ENCODE measurements around the gene SLC66A2.

Gene SLC66A2

GRCh38 chr18:79937103-79937860, 14.2 kb downstream of the SLC66A2 start:
- DNase-seq (ENCODE audit: low read depth) = no peak

GRCh38 chr18:79936641-79937040, 14.8 kb downstream of the SLC66A2 start:
- no peak for DNase-seq (ENCODE audit: low read depth)

- DNase-seq (ENCODE audit: low read depth) = no peak
Measured at GRCh38 chr18:79935925-79936324, 15.5 kb downstream of the SLC66A2 start.

- no peak for DNase-seq (ENCODE audit: low read depth)
Measured at GRCh38 chr18:79935499-79935898, 16.0 kb downstream of the SLC66A2 start.

- DNase-seq (ENCODE audit: low read depth) = no peak
Measured at GRCh38 chr18:79935098-79935480, 16.4 kb downstream of the SLC66A2 start.

GRCh38 chr18:79934311-79935097, 16.9 kb downstream of the SLC66A2 start:
- no peak for DNase-seq (ENCODE audit: low read depth)

- DNase-seq (ENCODE audit: low read depth) = peak; percentile 34
Measured at GRCh38 chr18:79933765-79934164, 17.7 kb downstream of the SLC66A2 start.

GRCh38 chr18:79932907-79933306, 18.5 kb downstream of the SLC66A2 start:
- DNase-seq (ENCODE audit: low read depth) = no peak

- no peak for DNase-seq (ENCODE audit: low read depth)
Measured at GRCh38 chr18:79931475-79931874, 20.0 kb downstream of the SLC66A2 start.

- DNase-seq (ENCODE audit: low read depth) = no peak
Measured at GRCh38 chr18:79930020-79930642, 21.3 kb downstream of the SLC66A2 start.

- no peak for DNase-seq (ENCODE audit: low read depth)
Measured at GRCh38 chr18:79928563-79928960, 22.9 kb downstream of the SLC66A2 start.

GRCh38 chr18:79927607-79928562, 23.6 kb downstream of the SLC66A2 start:
- DNase-seq (ENCODE audit: low read depth) = no peak

- DNase-seq (ENCODE audit: low read depth) = no peak
Measured at GRCh38 chr18:79926715-79927606, 24.5 kb downstream of the SLC66A2 start.

GRCh38 chr18:79926306-79926705, 25.1 kb downstream of the SLC66A2 start:
- DNase-seq (ENCODE audit: low read depth) = no peak

GRCh38 chr18:79924814-79925731, 26.4 kb downstream of the SLC66A2 start:
- no peak for DNase-seq (ENCODE audit: low read depth)

- DNase-seq (ENCODE audit: low read depth) = no peak
Measured at GRCh38 chr18:79923896-79924585, 27.4 kb downstream of the SLC66A2 start.

GRCh38 chr18:79922971-79923411, 28.5 kb downstream of the SLC66A2 start:
- DNase-seq (ENCODE audit: low read depth) = no peak

GRCh38 chr18:79921984-79922965, 29.2 kb downstream of the SLC66A2 start:
- DNase-seq (ENCODE audit: low read depth) = no peak

Measured in non-pigmented ciliary epithelial cell (primary cell).